HEK293 (cell line): ENCODE data around the gene PDRG1.

Source experiments
- ATF2 ChIP-seq: fragments of 450-650 bp; formaldehyde crosslinking; IDR thresholded peaks from 2 replicates; pipeline ENCODE4 v1.5.1; 2016; ENCODE audit warnings: missing biosample characterization, missing genetic modification characterization, low read depth
- EGR2 ChIP-seq: fragments of 450-650 bp; formaldehyde crosslinking; IDR thresholded peaks from 2 replicates; pipeline ENCODE4 v1.5.1; 2016; ENCODE audit warnings: low read depth, missing biosample characterization, missing genetic modification characterization
- GLIS1 ChIP-seq: fragments of 450-650 bp; formaldehyde crosslinking; IDR thresholded peaks from 2 replicates; pipeline ENCODE4 v1.5.1; 2016; ENCODE audit warnings: missing biosample characterization, missing genetic modification characterization
- HOXC10 ChIP-seq: sonication (generic); formaldehyde crosslinking; IDR thresholded peaks from 2 replicates; pipeline ENCODE4 v1.8.1; 2023; ENCODE audit warnings: mild to moderate bottlenecking, missing genetic modification reagents
- HOXD13 ChIP-seq: sonication (generic); formaldehyde crosslinking; IDR thresholded peaks from 2 replicates; pipeline ENCODE4 v1.8.0; 2022; ENCODE audit warnings: missing genetic modification reagents, borderline replicate concordance
- IKZF3 ChIP-seq: fragments of 450-650 bp; IDR thresholded peaks from 2 replicates; pipeline ENCODE4 v1.5.0; 2018; ENCODE audit warnings: missing biosample characterization, mild to moderate bottlenecking, missing genetic modification characterization, moderate library complexity
- KLF10 ChIP-seq: fragments of 450-650 bp; IDR thresholded peaks from 2 replicates; pipeline ENCODE4 v1.5.1; 2018; ENCODE audit warnings: missing biosample characterization, mild to moderate bottlenecking, missing genetic modification characterization
- PRDM10 ChIP-seq: fragments of 450-650 bp; formaldehyde crosslinking; IDR thresholded peaks from 2 replicates; pipeline ENCODE4 v1.5.1; 2016; ENCODE audit warnings: missing biosample characterization, missing genetic modification characterization
- SP7 ChIP-seq: fragments of 450-650 bp; formaldehyde crosslinking; IDR thresholded peaks from 2 replicates; pipeline ENCODE4 v1.5.1; 2016; ENCODE audit warnings: missing biosample characterization, missing genetic modification characterization
- TCF7L2 ChIP-seq: IDR thresholded peaks from 2 replicates; pipeline ENCODE4 v1.6.1; 2011; ENCODE audit warnings: low read depth, mild to moderate bottlenecking, inconsistent platforms, low read length, moderate library complexity, borderline replicate concordance
- ZBTB1 ChIP-seq: fragments of 450-650 bp; formaldehyde crosslinking; IDR thresholded peaks from 2 replicates; pipeline ENCODE4 v1.5.1; 2016; ENCODE audit warnings: missing biosample characterization, missing genetic modification characterization
- ZBTB8A ChIP-seq: fragments of 450-650 bp; formaldehyde crosslinking; IDR thresholded peaks from 2 replicates; pipeline ENCODE4 v1.5.1; 2016; ENCODE audit warnings: missing biosample characterization, missing genetic modification characterization
- ZFHX2 ChIP-seq: fragments of 450-650 bp; formaldehyde crosslinking; conservative IDR thresholded peaks from 2 replicates; pipeline ENCODE4 v1.5.1; 2016; ENCODE audit warnings: missing biosample characterization, missing genetic modification characterization
- ZNF138 ChIP-seq: fragments of 450-650 bp; formaldehyde crosslinking; IDR thresholded peaks from 2 replicates; pipeline ENCODE4 v1.5.1; 2016; ENCODE audit warnings: missing biosample characterization, missing genetic modification characterization, borderline replicate concordance
- ZNF140 ChIP-seq: fragments of 450-650 bp; formaldehyde crosslinking; IDR thresholded peaks from 2 replicates; pipeline ENCODE4 v1.5.1; 2016; ENCODE audit warnings: missing biosample characterization, missing genetic modification characterization
- ZNF146 ChIP-seq: fragments of 450-650 bp; formaldehyde crosslinking; IDR thresholded peaks from 2 replicates; pipeline ENCODE4 v1.5.1; 2016; ENCODE audit warnings: missing biosample characterization, missing genetic modification characterization
- ZNF175 ChIP-seq: fragments of 450-650 bp; formaldehyde crosslinking; IDR thresholded peaks from 2 replicates; pipeline ENCODE4 v1.5.1; 2016; ENCODE audit warnings: missing biosample characterization, missing genetic modification characterization
- ZNF18 ChIP-seq: fragments of 450-650 bp; formaldehyde crosslinking; IDR thresholded peaks from 2 replicates; pipeline ENCODE4 v1.5.1; 2016; ENCODE audit warnings: missing biosample characterization, missing genetic modification characterization
- ZNF184 ChIP-seq: fragments of 450-650 bp; IDR thresholded peaks from 2 replicates; pipeline ENCODE4 v1.5.1; 2018; ENCODE audit warnings: missing biosample characterization, mild to moderate bottlenecking, missing genetic modification characterization
- ZNF223 ChIP-seq: fragments of 450-650 bp; formaldehyde crosslinking; IDR thresholded peaks from 2 replicates; pipeline ENCODE4 v1.5.1; 2016; ENCODE audit warnings: missing biosample characterization, missing genetic modification characterization
- ZNF23 ChIP-seq: fragments of 450-650 bp; formaldehyde crosslinking; IDR thresholded peaks from 2 replicates; pipeline ENCODE4 v1.5.1; 2016; ENCODE audit warnings: missing biosample characterization, missing genetic modification characterization, borderline replicate concordance
- ZNF302 ChIP-seq: fragments of 450-650 bp; formaldehyde crosslinking; IDR thresholded peaks from 2 replicates; pipeline ENCODE4 v1.5.1; 2016; ENCODE audit warnings: missing biosample characterization, missing genetic modification characterization, low read depth
- ZNF311 ChIP-seq: fragments of 450-650 bp; formaldehyde crosslinking; IDR thresholded peaks from 2 replicates; pipeline ENCODE4 v1.5.1; 2017; ENCODE audit warnings: missing biosample characterization, missing genetic modification characterization, borderline replicate concordance
- ZNF324 ChIP-seq: fragments of 450-650 bp; formaldehyde crosslinking; IDR thresholded peaks from 2 replicates; pipeline ENCODE4 v1.5.1; 2016; ENCODE audit warnings: missing biosample characterization, missing genetic modification characterization
- ZNF335 ChIP-seq: fragments of 450-650 bp; formaldehyde crosslinking; conservative IDR thresholded peaks from 2 replicates; pipeline ENCODE4 v1.5.1; 2016; ENCODE audit warnings: missing biosample characterization, missing genetic modification characterization
- ZNF341 ChIP-seq: fragments of 450-650 bp; formaldehyde crosslinking; IDR thresholded peaks from 2 replicates; pipeline ENCODE4; 2016; ENCODE audit warnings: low read depth, missing biosample characterization, missing genetic modification characterization
- ZNF350 ChIP-seq: fragments of 450-650 bp; formaldehyde crosslinking; IDR thresholded peaks from 2 replicates; pipeline ENCODE4 v1.5.0; 2017; ENCODE audit warnings: missing biosample characterization, mild to moderate bottlenecking, missing genetic modification characterization
- ZNF354C ChIP-seq: fragments of 450-650 bp; formaldehyde crosslinking; IDR thresholded peaks from 2 replicates; pipeline ENCODE4 v1.5.1; 2016; ENCODE audit warnings: missing biosample characterization, missing genetic modification characterization, low read depth, borderline replicate concordance
- ZNF366 ChIP-seq: fragments of 450-650 bp; formaldehyde crosslinking; conservative IDR thresholded peaks from 2 replicates; pipeline ENCODE4 v1.5.1; 2016; ENCODE audit warnings: missing biosample characterization, missing genetic modification characterization
- ZNF416 ChIP-seq: fragments of 450-650 bp; formaldehyde crosslinking; IDR thresholded peaks from 2 replicates; pipeline ENCODE4 v1.5.1; 2016; ENCODE audit warnings: missing biosample characterization, missing genetic modification characterization
- ZNF544 ChIP-seq: fragments of 450-650 bp; formaldehyde crosslinking; IDR thresholded peaks from 2 replicates; pipeline ENCODE4 v1.5.0; 2017; ENCODE audit warnings: missing biosample characterization, missing genetic modification characterization
- ZNF585B ChIP-seq: fragments of 450-650 bp; formaldehyde crosslinking; IDR thresholded peaks from 2 replicates; pipeline ENCODE4 v1.5.1; 2016; ENCODE audit warnings: missing biosample characterization, missing genetic modification characterization
- ZNF629 ChIP-seq: fragments of 450-650 bp; formaldehyde crosslinking; IDR thresholded peaks from 2 replicates; pipeline ENCODE4 v1.5.1; 2017; ENCODE audit warnings: missing biosample characterization, missing genetic modification characterization
- ZNF670 ChIP-seq: fragments of 450-650 bp; formaldehyde crosslinking; IDR thresholded peaks from 2 replicates; pipeline ENCODE4 v1.5.1; 2016; ENCODE audit warnings: missing biosample characterization, missing genetic modification characterization, low read depth
- ZNF791 ChIP-seq: fragments of 450-650 bp; formaldehyde crosslinking; IDR thresholded peaks from 2 replicates; pipeline ENCODE4 v1.5.1; 2016; ENCODE audit warnings: missing biosample characterization, missing genetic modification characterization
- ZSCAN16 ChIP-seq: fragments of 450-650 bp; formaldehyde crosslinking; IDR thresholded peaks from 2 replicates; pipeline ENCODE4 v1.5.1; 2016; ENCODE audit warnings: missing biosample characterization, missing genetic modification characterization

Gene PDRG1

GRCh38 chr20:31951530-31952453 lies at the start of gene PDRG1 (continued):
- TF ChIP-seq ZNF18 (no peak), IKZF3 (tag by site-specific recombination) (no peak), ZNF23 (tag by site-specific recombination) (no peak), PRDM10 (tag by site-specific recombination) (no peak), ZNF791 (tag by site-specific recombination) (no peak), ATF2 (tag by site-specific recombination) (no peak), ZNF146 (tag by site-specific recombination) (no peak; the same call in 1 of the 2 replicates), ZNF670 (tag by site-specific recombination) (no peak), ZNF335 (tag by site-specific recombination) (peak; percentile 83), ZNF585B (tag by site-specific recombination) (no peak), ZNF629 (tag by site-specific recombination) (peak; percentile 42; the same call in 1 of the 2 replicates), ZNF350 (tag by site-specific recombination) (no peak), TCF7L2 (no peak), GLIS1 (peak; percentile 57; the same call in 1 of the 2 replicates), ZNF140 (tag by site-specific recombination) (no peak), EGR2 (tag by site-specific recombination) (0 out of 2 replicates have a peak, but pooled peaks have one; percentile 6), ZSCAN16 (tag by site-specific recombination) (no peak), ZNF175 (no peak), ZNF311 (no peak), ZNF341 (no peak), ZNF184 (tag by site-specific recombination) (no peak), ZNF366 (tag by site-specific recombination) (no peak), ZFHX2 (tag by site-specific recombination) (peak; percentile 15; the same call in 1 of the 2 replicates), HOXC10 (CRISPR knock-in tag) (no peak), SP7 (tag by site-specific recombination) (peak; percentile 48; the same call in 1 of the 2 replicates), ZNF302 (tag by site-specific recombination) (no peak), ZNF138 (no peak), ZNF223 (no peak), HOXD13 (CRISPR knock-in tag) (no peak), ZNF544 (tag by site-specific recombination) (no peak), ZNF324 (peak; percentile 27; the same call in 1 of the 2 replicates), ZBTB1 (tag by site-specific recombination) (no peak), KLF10 (tag by site-specific recombination) (0 out of 2 replicates have a peak, but pooled peaks have one; percentile 11), ZNF416 (tag by site-specific recombination) (no peak), ZNF354C (tag by site-specific recombination) (no peak), ZBTB8A (peak; percentile 82)
